GM18502 (cell line): ENCODE data around the gene PKDREJ.

Experiments used
- ATAC-seq: cut with Tn5 transposase; IDR thresholded peaks from one replicate; pipeline ENCODE4 v1.9.1; 2021; ENCODE audit warnings: mild to moderate bottlenecking; ENCODE audit not compliant: unreplicated experiment, poor library complexity

Gene PKDREJ

DNA sequence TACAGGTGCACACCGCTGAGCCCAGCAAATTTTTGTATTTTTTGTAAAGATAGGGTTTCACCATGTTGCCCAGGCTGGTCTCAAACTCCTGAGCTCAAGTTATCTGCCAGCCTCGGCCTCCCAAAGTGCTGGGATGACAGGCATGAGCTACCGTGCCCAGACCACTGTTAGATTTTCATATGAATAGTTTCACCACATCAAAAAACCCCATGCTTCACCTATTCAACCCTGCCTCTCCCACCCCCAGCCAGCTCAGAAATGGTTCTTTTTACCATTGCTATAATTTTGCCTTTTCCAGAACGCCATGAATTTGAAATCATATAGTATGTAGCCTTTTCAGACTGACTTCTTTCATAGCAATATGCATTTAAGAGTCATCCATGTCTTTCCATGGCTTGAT, 50.9 kb downstream of the PKDREJ start:
- ATAC-seq = no peak

DNA sequence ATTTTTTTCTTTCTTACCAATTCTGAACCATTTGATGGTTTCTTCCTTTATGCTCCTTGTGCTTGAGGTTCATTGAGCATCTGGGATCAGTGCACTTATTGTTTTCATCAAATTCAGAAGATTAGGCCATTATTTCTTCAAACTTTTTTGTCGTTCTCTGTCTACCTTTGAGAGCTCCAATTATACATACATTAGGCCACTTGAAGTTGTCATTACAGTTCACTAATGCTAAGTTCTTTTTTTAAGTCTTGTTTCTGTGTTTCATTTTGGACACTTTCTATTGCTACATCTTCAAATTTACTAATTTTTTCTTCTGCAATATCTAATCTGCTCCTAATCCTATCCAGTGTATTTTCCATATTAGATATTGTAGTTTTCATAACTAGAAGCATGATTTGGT, 53.9 kb downstream of the PKDREJ start:
- no peak for ATAC-seq
